Activated gamma-delta T cell (primary cell): ENCODE results near the gene CYBC1.
A peak's percentile ranks its signal among the peaks of the same experiment; 100 is the strongest.

ENCODE experiments used
- DNase-seq: peaks from one replicate; lab custom pipeline; 2025; lab: John Stamatoyannopoulos, UW

The CYBC1 gene

GRCh38 chr17:82408288-82408937, 42.1 kb downstream of the CYBC1 start:
- DNase-seq: no peak

- no peak for DNase-seq
Measured at GRCh38 chr17:82407255-82407654, 43.3 kb downstream of the CYBC1 start.

GRCh38 chr17:82406131-82406671, 44.4 kb downstream of the CYBC1 start:
- no peak for DNase-seq

GRCh38 chr17:82405051-82405450, 45.5 kb downstream of the CYBC1 start:
- DNase-seq: no peak

- DNase-seq: no peak
Measured at GRCh38 chr17:82403662-82404660, 46.6 kb downstream of the CYBC1 start.

- DNase-seq: no peak
Measured at GRCh38 chr17:82402865-82403264, 47.7 kb downstream of the CYBC1 start.

- DNase-seq: peak; percentile 23
Measured at GRCh38 chr17:82400830-82401229, 49.7 kb downstream of the CYBC1 start.

- no peak for DNase-seq
Measured at GRCh38 chr17:82400206-82400605, 50.3 kb downstream of the CYBC1 start.

- DNase-seq: no peak
Measured at GRCh38 chr17:82399601-82400101, 50.9 kb downstream of the CYBC1 start.

GRCh38 chr17:82399041-82399441, 51.5 kb downstream of the CYBC1 start:
- no peak for DNase-seq

- no peak for DNase-seq
Measured at GRCh38 chr17:82397449-82398335, 52.9 kb downstream of the CYBC1 start.

GRCh38 chr17:82396601-82397435, 53.7 kb downstream of the CYBC1 start:
- no peak for DNase-seq

- DNase-seq: no peak
Measured at GRCh38 chr17:82394278-82394677, 56.3 kb downstream of the CYBC1 start.

GRCh38 chr17:82392941-82393340, 57.6 kb downstream of the CYBC1 start:
- no peak for DNase-seq
